Trophoblast cell (in vitro differentiated cells and primary cell): ENCODE results near the gene BACE2.
"Not testable (repeated sequence)": the region's sequence is repeated elsewhere in the genome, so short reads cannot be mapped to it uniquely, and the experiment has no call there.

Source experiments
- DNase-seq, 2 donors: peaks; one replicate each; pipeline ENCODE4 v3.0.0-alpha.2; 2016
- H2AFZ ChIP-seq: 2 replicates; pipeline ENCODE4 v1.6.1; 2013; ENCODE audit warnings: low read length, moderate library complexity, mild to moderate bottlenecking; ENCODE audit not compliant: insufficient read depth, poor library complexity
- H2AK5ac ChIP-seq: 2 replicates; pipeline ENCODE4 v1.6.1; 2013; ENCODE audit warnings: mild to moderate bottlenecking, low read length
- H2BK120ac ChIP-seq: 2 replicates; pipeline ENCODE4 v1.6.1; 2013; ENCODE audit warnings: low read length, mild to moderate bottlenecking, moderate library complexity; ENCODE audit not compliant: insufficient read depth, poor library complexity
- H2BK12ac ChIP-seq: 2 replicates; pipeline ENCODE4 v1.6.1; 2013; ENCODE audit warnings: mild to moderate bottlenecking, low read length, moderate library complexity
- H2BK5ac ChIP-seq: 2 replicates; pipeline ENCODE4 v1.6.1; 2013; ENCODE audit warnings: low read length, low read depth, moderate library complexity, mild to moderate bottlenecking; ENCODE audit not compliant: poor library complexity
- H3K14ac ChIP-seq: 2 replicates; pipeline ENCODE4 v1.6.1; 2013; ENCODE audit warnings: mild to moderate bottlenecking, low read length
- H3K18ac ChIP-seq: 2 replicates; pipeline ENCODE4 v1.6.1; 2013; ENCODE audit warnings: mild to moderate bottlenecking, low read length
- H3K23ac ChIP-seq: 2 replicates; pipeline ENCODE4 v1.6.1; 2013; ENCODE audit warnings: low read length
- H3K27ac ChIP-seq: 2 replicates; pipeline ENCODE4 v1.5.1; 2013; ENCODE audit warnings: low read depth, mild to moderate bottlenecking, inconsistent platforms, low read length, moderate library complexity
- H3K27me3 ChIP-seq: 2 replicates; pipeline ENCODE4 v1.6.1; 2013; ENCODE audit warnings: inconsistent platforms, mild to moderate bottlenecking, low read length, moderate library complexity; ENCODE audit not compliant: insufficient read depth
- H3K36me3 ChIP-seq, 2 experiments: 1 replicate in 1 of 2; 2 replicates in 1 of 2; pipeline ENCODE4 v1.6.1; 2013; ENCODE audit warnings: low read length in 2 of 2, mild to moderate bottlenecking in 2 of 2, moderate library complexity in 1 of 2; ENCODE audit not compliant: insufficient read depth in 2 of 2, control insufficient read depth in 1 of 2
- H3K4ac ChIP-seq: 2 replicates; pipeline ENCODE4 v1.6.1; 2013; ENCODE audit warnings: low read depth, mild to moderate bottlenecking, low read length, moderate library complexity
- H3K4me1 ChIP-seq, 2 experiments: 1 replicate in 1 of 2; 2 replicates in 1 of 2; pipeline ENCODE4 v1.6.1; 2013; ENCODE audit warnings: low read length in 2 of 2, mild to moderate bottlenecking in 2 of 2, moderate library complexity in 1 of 2; ENCODE audit not compliant: insufficient read depth in 2 of 2, control insufficient read depth in 1 of 2
- H3K4me2 ChIP-seq: 2 replicates; pipeline ENCODE4 v1.6.1; 2013; ENCODE audit warnings: inconsistent platforms, mild to moderate bottlenecking, low read length, moderate library complexity
- H3K4me3 ChIP-seq: 2 replicates; pipeline ENCODE4 v1.5.1; 2013; ENCODE audit warnings: mild to moderate bottlenecking, low read depth, low read length, inconsistent platforms
- H3K79me1 ChIP-seq: one replicate; pipeline ENCODE4 v1.6.1; 2013; ENCODE audit warnings: low read length
- H3K79me2 ChIP-seq: 2 replicates; pipeline ENCODE4 v1.6.1; 2013; ENCODE audit warnings: low read length, mild to moderate bottlenecking; ENCODE audit not compliant: control insufficient read depth, insufficient read depth, poor library complexity
- H3K9ac ChIP-seq: 2 replicates; pipeline ENCODE4 v1.6.1; 2013; ENCODE audit warnings: mild to moderate bottlenecking, low read length
- H3K9me3 ChIP-seq: 2 replicates; pipeline ENCODE4 v1.6.1; 2013; ENCODE audit warnings: low read depth, mild to moderate bottlenecking, control low read depth, inconsistent platforms, low read length; ENCODE audit not compliant: insufficient read depth
- H4K12ac ChIP-seq: 2 replicates; pipeline ENCODE4 v1.6.1; 2013; ENCODE audit warnings: low read depth, mild to moderate bottlenecking, low read length, moderate library complexity
- H4K8ac ChIP-seq: 2 replicates; pipeline ENCODE4 v1.6.1; 2013; ENCODE audit warnings: low read depth, mild to moderate bottlenecking, low read length, moderate library complexity
- H4K91ac ChIP-seq: one replicate; pipeline ENCODE4 v1.6.1; 2013; ENCODE audit warnings: low read depth, mild to moderate bottlenecking, low read length, moderate library complexity
- WGBS: extraction: QIAGEN DNeasy Blood & Tissue Kit; methylation state at CpG from one replicate; pipeline ENCODE4 v1.1.7; 2013; ENCODE audit warnings: missing lambda C conversion rate; ENCODE audit not compliant: insufficient read length, insufficient coverage; ENCODE audit errors: extremely low coverage; 5-methylcytosine and 5-hydroxymethylcytosine counted together

BACE2 gene

GRCh38 chr21:41256231-41256630 lies 88.3 kb downstream of the BACE2 start:
- H3K9me3 ChIP-seq, H2BK5ac ChIP-seq, H2AK5ac ChIP-seq, H4K12ac ChIP-seq, H4K8ac ChIP-seq, DNase-seq, H2BK12ac ChIP-seq, H3K4ac ChIP-seq, H3K4me3 ChIP-seq, H4K91ac ChIP-seq, H3K18ac ChIP-seq, H2AFZ ChIP-seq, H3K27ac ChIP-seq, H3K79me2 ChIP-seq, H3K23ac ChIP-seq, H3K9ac ChIP-seq, H3K79me1 ChIP-seq, H2BK120ac ChIP-seq, H3K27me3 ChIP-seq, H3K4me1 ChIP-seq, H3K36me3 ChIP-seq, H3K14ac ChIP-seq, H3K4me2 ChIP-seq: not testable (repeated sequence)
- WGBS: no CpG with 5 or more reads among the region's 1 CpG

- no CpG with 5 or more reads among the region's 22 CpGs for WGBS
These were observed 89.1 kb downstream of the BACE2 start for GRCh38 chr21:41256771-41257702.

GRCh38 chr21:41258617-41259016 lies 90.7 kb downstream of the BACE2 start:
- no peaks in the 10 kb centered on the region for H3K79me1 ChIP-seq
- H3K27me3 ChIP-seq: no peaks in the 10 kb centered on the region
- no peak overlapping the region for H3K4ac ChIP-seq
- H2AK5ac ChIP-seq: no peak overlapping the region
- WGBS: no CpG with 5 or more reads among the region's 3 CpGs
- no peak overlapping the region for H3K4me3 ChIP-seq
- H3K27ac ChIP-seq: no peak overlapping the region
- H3K36me3 ChIP-seq: no peaks in the 10 kb centered on the region
- H3K18ac ChIP-seq: no peak overlapping the region
- no peak overlapping the region for H2BK5ac ChIP-seq
- no peak overlapping the region for H4K12ac ChIP-seq
- no peak overlapping the region for H3K4me2 ChIP-seq
- no peak overlapping the region for H3K14ac ChIP-seq
- no peaks in the 10 kb centered on the region for H3K4me1 ChIP-seq
- no peak for DNase-seq
- no peak overlapping the region for H4K8ac ChIP-seq
- no peak overlapping the region for H3K23ac ChIP-seq
- no peak overlapping the region for H3K9ac ChIP-seq
- no peak overlapping the region for H2AFZ ChIP-seq
- no peak overlapping the region for H4K91ac ChIP-seq
- H2BK120ac ChIP-seq: no peak overlapping the region
- no peak overlapping the region for H2BK12ac ChIP-seq
- peaks cover 3% of the 10 kb centered on the region for H3K9me3 ChIP-seq
- H3K79me2 ChIP-seq: no peaks in the 10 kb centered on the region

More at GRCh38 chr21:41256771-41257702, 89.1 kb downstream of the BACE2 start:
- Histone ChIP-seq H4K12ac (no peak overlapping the region), H3K36me3 (no peaks in the 10 kb centered on the region), H4K91ac (no peak overlapping the region), H2AFZ (no peak overlapping the region), H2BK120ac (no peak overlapping the region), H2AK5ac (no peak overlapping the region), H2BK12ac (no peak overlapping the region), H3K4me1 (no peaks in the 10 kb centered on the region), H3K27me3 (no peaks in the 10 kb centered on the region), H3K9ac (no peak overlapping the region), H3K4ac (no peak overlapping the region), H3K9me3 (peaks cover 3% of the 10 kb centered on the region), H3K4me3 (no peak overlapping the region), H3K23ac (no peak overlapping the region), H2BK5ac (no peak overlapping the region), H3K4me2 (no peak overlapping the region), H3K14ac (no peak overlapping the region), H3K79me1 (no peaks in the 10 kb centered on the region), H3K79me2 (no peaks in the 10 kb centered on the region), H3K27ac (no peak overlapping the region), H3K18ac (no peak overlapping the region), H4K8ac (no peak overlapping the region)
- no peak for DNase-seq

GRCh38 chr21:41260428-41260827 lies 92.5 kb downstream of the BACE2 start:
- H4K91ac ChIP-seq: no peak overlapping the region
- no peaks in the 10 kb centered on the region for H3K79me1 ChIP-seq
- H4K8ac ChIP-seq: no peak overlapping the region
- H3K23ac ChIP-seq: no peak overlapping the region
- H3K79me2 ChIP-seq: no peaks in the 10 kb centered on the region
- H3K14ac ChIP-seq: no peak overlapping the region
- H2BK120ac ChIP-seq: no peak overlapping the region
- no peaks in the 10 kb centered on the region for H3K27me3 ChIP-seq
- no peak overlapping the region for H3K9ac ChIP-seq
- no peak overlapping the region for H2AK5ac ChIP-seq
- H2AFZ ChIP-seq: no peak overlapping the region
- H3K4ac ChIP-seq: no peak overlapping the region
- H3K9me3 ChIP-seq: no peaks in the 10 kb centered on the region
- no peak overlapping the region for H3K4me2 ChIP-seq
- H4K12ac ChIP-seq: no peak overlapping the region
- no peak overlapping the region for H2BK12ac ChIP-seq
- no CpG with 5 or more reads among the region's 8 CpGs for WGBS
- no peak overlapping the region for H3K4me3 ChIP-seq
- H2BK5ac ChIP-seq: no peak overlapping the region
- no peaks in the 10 kb centered on the region for H3K36me3 ChIP-seq
- H3K27ac ChIP-seq: no peak overlapping the region
- DNase-seq: no peak
- H3K18ac ChIP-seq: no peak overlapping the region
- H3K4me1 ChIP-seq: no peaks in the 10 kb centered on the region
